WTC11 (cell line): Measurements from ENCODE around the gene ZNF674. TPM values are rescaled to one million over a fixed set of nuclear protein-coding genes. Genes with fewer than 3 reads are reported as not detected.

Experiments
- ATF1 ChIP-seq: sonication (generic); formaldehyde crosslinking; IDR thresholded peaks from 2 replicates; pipeline ENCODE4 v1.8.1; 2023; ENCODE audit warnings: mild to moderate bottlenecking, moderate library complexity, missing genetic modification reagents
- ATF6 ChIP-seq: sonication (generic); formaldehyde crosslinking; IDR thresholded peaks from 2 replicates; pipeline ENCODE4 v1.8.1; 2023; ENCODE audit warnings: mild to moderate bottlenecking, missing genetic modification reagents
- E2F1 ChIP-seq: sonication (generic); formaldehyde crosslinking; IDR thresholded peaks from 2 replicates; pipeline ENCODE4 v1.8.0; 2022; ENCODE audit warnings: mild to moderate bottlenecking, missing genetic modification reagents
- E2F4 ChIP-seq: sonication (generic); formaldehyde crosslinking; IDR thresholded peaks from 2 replicates; pipeline ENCODE4 v1.8.1; 2022; ENCODE audit warnings: low read depth, mild to moderate bottlenecking, moderate library complexity, missing genetic modification reagents, borderline replicate concordance
- ERG ChIP-seq: fragments of 250-450 bp; sonication (Bioruptor Pico); IDR thresholded peaks from 2 replicates; pipeline ENCODE4 v1.8.0; 2021; ENCODE audit warnings: mild to moderate bottlenecking
- FOXJ3 ChIP-seq: sonication (generic); formaldehyde crosslinking; IDR thresholded peaks from 2 replicates; pipeline ENCODE4 v1.9.0; 2021; ENCODE audit warnings: missing genetic modification reagents, mild to moderate bottlenecking, borderline replicate concordance
- GABPB1 ChIP-seq: sonication (generic); formaldehyde crosslinking; IDR thresholded peaks from 2 replicates; pipeline ENCODE4 v1.8.1; 2023; ENCODE audit warnings: mild to moderate bottlenecking, missing genetic modification reagents
- KAT7 ChIP-seq: sonication (generic); formaldehyde crosslinking; IDR thresholded peaks from 2 replicates; pipeline ENCODE4 v1.8.1; 2023; ENCODE audit warnings: missing genetic modification reagents, mild to moderate bottlenecking, borderline replicate concordance
- MYBL2 ChIP-seq: sonication (generic); formaldehyde crosslinking; IDR thresholded peaks from 2 replicates; pipeline ENCODE4 v1.8.1; 2023; ENCODE audit warnings: mild to moderate bottlenecking, moderate library complexity, missing genetic modification reagents
- NR1H2 ChIP-seq: sonication (generic); formaldehyde crosslinking; IDR thresholded peaks from 2 replicates; pipeline ENCODE4 v1.9.0; 2021; ENCODE audit warnings: mild to moderate bottlenecking, moderate library complexity, missing genetic modification reagents
- PRDM15 ChIP-seq: sonication (generic); formaldehyde crosslinking; IDR thresholded peaks from 2 replicates; pipeline ENCODE4 v1.8.0; 2022; ENCODE audit warnings: missing genetic modification reagents
- PRRX2 ChIP-seq: fragments of 250-450 bp; sonication (Bioruptor Pico); IDR thresholded peaks from 2 replicates; pipeline ENCODE4 v1.8.0; 2021; ENCODE audit warnings: mild to moderate bottlenecking
- TEAD1 ChIP-seq: sonication (generic); formaldehyde crosslinking; IDR thresholded peaks from 2 replicates; pipeline ENCODE4 v1.8.0; 2022; ENCODE audit warnings: mild to moderate bottlenecking, missing genetic modification reagents
- TEAD4 ChIP-seq: sonication (generic); formaldehyde crosslinking; IDR thresholded peaks from 2 replicates; pipeline ENCODE4 v1.8.0; 2022; ENCODE audit warnings: mild to moderate bottlenecking, missing genetic modification reagents
- ZNF138 ChIP-seq: sonication (generic); formaldehyde crosslinking; conservative IDR thresholded peaks from 2 replicates; pipeline ENCODE4 v1.8.1; 2022; ENCODE audit warnings: mild to moderate bottlenecking, moderate library complexity, missing genetic modification reagents
- ZNF396 ChIP-seq: fragments of 250-450 bp; sonication (Bioruptor Pico); IDR thresholded peaks from 2 replicates; pipeline ENCODE4 v1.8.0; 2021; ENCODE audit warnings: mild to moderate bottlenecking, moderate library complexity, borderline replicate concordance
- ZNF532 ChIP-seq: fragments of 250-450 bp; sonication (Bioruptor Pico); IDR thresholded peaks from 2 replicates; pipeline ENCODE4 v1.9.0; 2021; ENCODE audit warnings: mild to moderate bottlenecking, borderline replicate concordance
- ZNF671 ChIP-seq: fragments of 250-450 bp; sonication (Bioruptor Pico); IDR thresholded peaks from 2 replicates; pipeline ENCODE4 v1.8.0; 2021; ENCODE audit warnings: mild to moderate bottlenecking
- total RNA-seq: library from RNA; stranded (reverse); gene quantifications from 3 replicates; pipeline ENCODE4 v1.2.3, GENCODE V29; 2021

ZNF674 gene
- total RNA-seq, 1 experiment from 2014 or later, result 7.0 TPM

GRCh38 chrX:46573892-46574773, 28.9 kb upstream of the ZNF674 start (continued):
- TF ChIP-seq ZNF532 (CRISPR knock-in tag) (no peak), ZNF138 (no peak), E2F1 (CRISPR knock-in tag) (0 out of 2 replicates have a peak, but pooled peaks have one; percentile 37), PRDM15 (CRISPR knock-in tag) (no peak), TEAD4 (CRISPR knock-in tag) (no peak), E2F4 (CRISPR knock-in tag) (no peak; the same call in 1 of the 2 replicates), FOXJ3 (CRISPR knock-in tag) (no peak), ZNF671 (CRISPR knock-in tag) (no peak), ATF1 (CRISPR knock-in tag) (no peak), ERG (CRISPR knock-in tag) (no peak), KAT7 (peak; percentile 56; the same call in 1 of the 2 replicates), ATF6 (CRISPR knock-in tag) (no peak), GABPB1 (CRISPR knock-in tag) (no peak), NR1H2 (CRISPR knock-in tag) (no peak), TEAD1 (0 out of 2 replicates have a peak, but pooled peaks have one; percentile 17), MYBL2 (peak; percentile 48; the same call in 1 of the 2 replicates), ZNF396 (no peak), PRRX2 (no peak)
- TF ChIP-seq, all 79 proteins: peak for 7
